Common myeloid progenitor, CD34-positive (primary cell): ENCODE measurements around the gene SLC8A3.
A peak's percentile ranks its signal among the peaks of the same experiment; 100 is the strongest.

ENCODE experiments used
- CTCF ChIA-PET: fragments of 350-600 bp; sonication (Branson Sonifier 250); formaldehyde crosslinking; loops from one replicate; lab custom pipeline; 2021; ENCODE audit warnings: antibody characterized with exemption; lab: Charles Lee
- POLR2A ChIA-PET: fragments of 350-600 bp; sonication (Branson Sonifier 250); formaldehyde crosslinking; loops from one replicate; lab custom pipeline; 2021; ENCODE audit warnings: antibody characterized with exemption; lab: Charles Lee
- DNase-seq, 3 donors: peaks; one replicate each; pipeline versions ENCODE4 v3.0.0 to v3.0.0-alpha.2; 2013
- H3K27ac ChIP-seq, 2 experiments: 1 replicate in 1 of 2; 2 replicates in 1 of 2; pipeline ENCODE4 v1.7.0; 2013; ENCODE audit warnings: inconsistent platforms in 2 of 2, low read length in 2 of 2, mild to moderate bottlenecking in 2 of 2, low read depth in 1 of 2, moderate library complexity in 1 of 2; ENCODE audit not compliant: severe bottlenecking in 2 of 2, insufficient read depth in 1 of 2, poor library complexity in 1 of 2
- H3K27me3 ChIP-seq, 5 experiments: replicated peaks in 2 of 5; 1 replicate in 3 of 5; 2 replicates in 2 of 5; pipeline versions ENCODE4 v1.6.1 to v1.7.0; 2013; ENCODE audit warnings: low read length in 4 of 5, mild to moderate bottlenecking in 2 of 5, moderate library complexity in 2 of 5, inconsistent platforms in 1 of 5; ENCODE audit not compliant: insufficient read depth in 5 of 5, control insufficient read depth in 4 of 5
- H3K36me3 ChIP-seq, 4 experiments: 1 replicate in 2 of 4; 2 replicates in 2 of 4; pipeline versions ENCODE4 v1.6.1 to v1.7.0; 2013; ENCODE audit warnings: low read length in 3 of 4, control low read depth in 1 of 4, mild to moderate bottlenecking in 1 of 4; ENCODE audit not compliant: control insufficient read depth in 4 of 4, insufficient read depth in 4 of 4
- H3K4me1 ChIP-seq, 4 experiments: 1 replicate in 3 of 4; 2 replicates in 1 of 4; pipeline versions ENCODE4 v1.6.1 to v1.7.1; 2013; ENCODE audit warnings: low read length in 3 of 4, mild to moderate bottlenecking in 3 of 4, control low read depth in 1 of 4, inconsistent platforms in 1 of 4, moderate library complexity in 1 of 4; ENCODE audit not compliant: control insufficient read depth in 4 of 4, insufficient read depth in 4 of 4; ENCODE audit errors: control extremely low read depth in 1 of 4
- H3K4me3 ChIP-seq, 7 experiments: 1 replicate in 4 of 7; 2 replicates in 3 of 7; pipeline versions ENCODE4 v1.5.1 to v1.7.0; 2013; ENCODE audit warnings: mild to moderate bottlenecking in 7 of 7, low read length in 6 of 7, moderate library complexity in 6 of 7, inconsistent platforms in 2 of 7, low read depth in 2 of 7, control low read depth in 1 of 7; ENCODE audit not compliant: insufficient read depth in 4 of 7, control insufficient read depth in 1 of 7; ENCODE audit errors: extremely low read depth in 1 of 7
- H3K9me3 ChIP-seq, 5 experiments: 1 replicate in 4 of 5; 2 replicates in 1 of 5; pipeline versions ENCODE4 v1.6.1 to v1.7.1; 2013; ENCODE audit warnings: low read length in 4 of 5, mild to moderate bottlenecking in 2 of 5, inconsistent platforms in 1 of 5, low read depth in 1 of 5, moderate library complexity in 1 of 5; ENCODE audit not compliant: control insufficient read depth in 4 of 5, insufficient read depth in 2 of 5; ENCODE audit errors: control extremely low read depth in 1 of 5
- WGBS: methylation state at CpG from one replicate; pipeline ENCODE4 v1.1.5; 2013; ENCODE audit not compliant: insufficient coverage; 5-methylcytosine and 5-hydroxymethylcytosine counted together

The SLC8A3 gene

DNA sequence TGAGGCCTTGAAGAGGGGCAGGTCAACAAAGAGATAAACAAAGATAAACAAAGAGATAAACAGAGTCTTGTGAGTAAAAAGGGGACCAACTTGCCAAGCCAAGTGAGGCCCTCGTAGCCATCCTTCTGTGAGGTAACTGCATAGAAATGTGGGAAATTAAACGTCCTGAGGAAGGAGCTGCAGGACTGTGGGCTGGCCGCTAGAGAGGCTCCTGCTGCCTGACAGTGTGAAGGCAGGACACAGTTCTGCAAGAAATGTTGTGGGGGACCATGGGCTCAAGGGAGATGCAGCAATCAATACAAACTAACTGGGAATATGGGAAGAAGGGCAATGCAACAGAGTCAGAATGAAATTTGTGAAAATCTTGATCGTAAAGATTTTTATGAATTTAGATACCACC is 91.9 kb downstream of the SLC8A3 start:
- Histone ChIP-seq H3K4me3 (no peak overlapping the region), H3K9me3 (no peaks in the 10 kb centered on the region), H3K27ac (no peak overlapping the region), H3K36me3 (peaks cover 0 to 11% (median 1%) of the 10 kb centered on the region in 4 experiments), H3K4me1 (peaks cover 0 to 15% (median 13%) of the 10 kb centered on the region in 4 experiments), H3K27me3 (no peaks in the 10 kb centered on the region)
- WGBS: 80% methylated on average over 3 of the region's 4 CpGs
- DNase-seq: no peak
- POLR2A ChIA-PET: no interaction called here
- CTCF ChIA-PET: interaction anchor here (0.9 to 1.8 kb wide), 4 partner anchors 9 to 96 kb away, joined by 3 to 8 read pairs (median 4); no protein-coding TSS in a partner anchor

- Histone ChIP-seq H3K27ac (no peak overlapping the region), H3K4me3 (no peak overlapping the region), H3K27me3 (no peaks in the 10 kb centered on the region), H3K36me3 (peaks cover 0 to 8% (median 0%) of the 10 kb centered on the region in 4 experiments), H3K4me1 (peaks cover 0 to 15% (median 13%) of the 10 kb centered on the region in 4 experiments), H3K9me3 (no peaks in the 10 kb centered on the region)
- CTCF ChIA-PET: interaction anchor here (0.8 to 1.7 kb wide), 2 partner anchors 91 to 473 kb away, joined by 3 to 4 read pairs; no protein-coding TSS in a partner anchor
- DNase-seq: no peak
- POLR2A ChIA-PET: no interaction called here
- 83% methylated on average over 1 of the region's 1 CpG for WGBS
These were observed 94.1 kb downstream of the SLC8A3 start for GRCh38 chr14:70094631-70095030.

GRCh38 chr14:70094106-70094505 is 94.6 kb downstream of the SLC8A3 start:
- no peak overlapping the region for H3K4me3 ChIP-seq
- no peak for DNase-seq
- POLR2A ChIA-PET: no interaction called here
- CTCF ChIA-PET: interaction anchor here (1.7 kb wide), 1 partner anchor 474 kb away, joined by 4 read pairs; no protein-coding TSS in a partner anchor
- H3K27ac ChIP-seq: no peak overlapping the region
- peaks cover 0 to 8% (median 0%) of the 10 kb centered on the region in 4 experiments for H3K36me3 ChIP-seq
- 90% methylated on average over 2 of the region's 3 CpGs for WGBS
- no peaks in the 10 kb centered on the region for H3K9me3 ChIP-seq
- peaks cover 0 to 15% (median 13%) of the 10 kb centered on the region in 4 experiments for H3K4me1 ChIP-seq
- no peaks in the 10 kb centered on the region for H3K27me3 ChIP-seq

DNA sequence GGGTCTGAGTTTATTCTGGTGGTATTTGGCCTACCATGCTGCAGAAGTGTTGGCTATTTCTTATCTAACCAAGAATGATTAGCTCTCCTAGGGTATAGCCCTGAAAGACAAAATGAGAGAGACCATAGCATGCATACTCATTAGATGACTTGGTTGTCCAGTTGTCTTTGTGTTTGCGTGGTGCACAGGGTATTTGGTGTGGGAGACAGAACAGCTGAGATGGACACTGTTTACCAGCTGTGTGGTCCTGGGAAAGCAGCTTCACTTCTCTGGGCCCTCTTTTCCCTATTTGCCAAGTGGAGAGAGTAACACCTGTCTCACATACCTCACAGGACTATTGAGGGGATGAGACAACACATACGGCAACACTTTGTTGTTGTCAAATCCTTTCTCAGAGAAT is 95.6 kb downstream of the SLC8A3 start:
- no peak overlapping the region for H3K4me3 ChIP-seq
- H3K36me3 ChIP-seq: peaks cover 0 to 8% (median 0%) of the 10 kb centered on the region in 4 experiments
- H3K27me3 ChIP-seq: no peaks in the 10 kb centered on the region
- ChIA-PET POLR2A (no interaction called here), CTCF (interaction anchor here (1.5 to 1.8 kb wide), 3 partner anchors 10 to 476 kb away, joined by 4 to 5 read pairs (median 4); no protein-coding TSS in a partner anchor)
- DNase-seq: no peak
- peaks cover 0 to 9% (median 7%) of the 10 kb centered on the region in 4 experiments for H3K4me1 ChIP-seq
- 100% methylated on average over 2 of the region's 2 CpGs for WGBS
- H3K27ac ChIP-seq: no peak overlapping the region
- no peaks in the 10 kb centered on the region for H3K9me3 ChIP-seq

DNA sequence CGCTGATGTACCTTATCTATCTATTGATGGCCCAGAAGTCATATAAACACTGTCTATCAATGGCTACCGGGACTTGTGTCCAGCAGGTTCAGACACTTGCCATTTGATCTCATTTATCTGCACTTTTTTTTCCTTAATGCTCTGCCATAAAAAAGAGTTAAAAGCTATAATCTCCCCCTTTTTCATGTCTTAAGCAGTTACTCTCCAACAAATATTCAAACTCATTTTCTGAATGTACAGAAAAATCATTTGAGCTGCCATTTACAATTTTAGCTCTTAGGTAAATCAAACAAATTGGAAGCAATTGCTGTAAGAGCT is 101.4 kb downstream of the SLC8A3 start:
- no peaks in the 10 kb centered on the region for H3K27me3 ChIP-seq
- DNase-seq: no peak
- no peak overlapping the region for H3K27ac ChIP-seq
- no peak overlapping the region for H3K4me3 ChIP-seq
- CTCF ChIA-PET: interaction anchor here (0.6 to 6.4 kb wide), 21 partner anchors 8 to 228 kb away, joined by 3 to 30 read pairs (median 4); partner anchors contain the start of gene SLC8A3
- no peaks in the 10 kb centered on the region for H3K36me3 ChIP-seq
- no peaks in the 10 kb centered on the region for H3K9me3 ChIP-seq
- 14% methylated on average over 2 of the region's 2 CpGs for WGBS
- peaks cover 0 to 5% (median 2%) of the 10 kb centered on the region in 4 experiments for H3K4me1 ChIP-seq
- POLR2A ChIA-PET: no interaction called here

GRCh38 chr14:70086685-70087379 is 101.9 kb downstream of the SLC8A3 start:
- H3K27me3 ChIP-seq: no peaks in the 10 kb centered on the region
- no peak overlapping the region for H3K27ac ChIP-seq
- peaks cover 0 to 8% (median 2%) of the 10 kb centered on the region in 4 experiments for H3K4me1 ChIP-seq
- H3K9me3 ChIP-seq: no peaks in the 10 kb centered on the region
- 68% methylated on average over 3 of the region's 5 CpGs for WGBS
- H3K4me3 ChIP-seq: no peak overlapping the region
- peak; percentile 60 to 76 (median 71) for DNase-seq
- POLR2A ChIA-PET: no interaction called here
- CTCF ChIA-PET: interaction anchor here (0.7 to 6.4 kb wide), 19 partner anchors 8 to 229 kb away, joined by 3 to 30 read pairs (median 4); partner anchors contain the start of gene SLC8A3
- no peaks in the 10 kb centered on the region for H3K36me3 ChIP-seq

DNA sequence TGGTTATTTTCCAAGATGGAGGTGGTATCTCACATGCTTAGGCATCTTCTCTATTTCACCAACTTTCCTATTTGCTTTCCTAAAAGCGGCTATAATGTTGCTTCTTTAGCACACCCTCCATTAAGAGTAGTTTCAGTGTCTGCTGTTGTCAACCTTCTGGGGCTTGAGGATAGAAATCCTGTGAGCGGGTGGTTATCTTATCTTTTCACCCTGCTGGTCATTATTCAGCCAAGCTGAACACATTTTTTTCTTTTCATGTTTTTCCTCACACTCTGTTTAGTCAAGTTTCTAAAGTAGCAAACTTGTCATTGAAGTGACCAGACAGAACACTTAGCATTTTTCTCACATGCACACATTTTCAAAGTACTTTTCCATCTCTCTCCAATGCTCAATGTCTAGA is 104.5 kb downstream of the SLC8A3 start:
- Histone ChIP-seq H3K4me1 (peaks cover 0 to 8% (median 2%) of the 10 kb centered on the region in 4 experiments), H3K27ac (no peak overlapping the region)

More for the DNA sequence above, 104.5 kb downstream of the SLC8A3 start:
- no peaks in the 10 kb centered on the region for H3K9me3 ChIP-seq
- H3K4me3 ChIP-seq: no peak overlapping the region
- no peaks in the 10 kb centered on the region for H3K27me3 ChIP-seq
- peak in 2 of 3 donors; percentile 48 to 49 for DNase-seq
- ChIA-PET CTCF (interaction anchor here (1.2 to 6.4 kb wide), 3 partner anchors 11 to 266 kb away, joined by 3 to 30 read pairs (median 3); no protein-coding TSS in a partner anchor), POLR2A (no interaction called here)
- 50% methylated on average over 1 of the region's 2 CpGs for WGBS
- H3K36me3 ChIP-seq: no peaks in the 10 kb centered on the region
